Measurements from ENCODE around the gene AHRR.
A peak's percentile ranks its signal among the peaks of the same experiment; 100 is the strongest.

Gene AHRR

GRCh38 chr5:322942-323879 is 1.7 kb downstream of the AHRR start:
- DNase-seq (ENCODE audit: low read depth) = no peak
- peak overlapping the region; percentile 57 for H3K4me3 ChIP-seq (ENCODE audit: low read depth, low read length)
- TF ChIP-seq CTCF (IDR thresholded peaks at IDR 0.05; ENCODE audit: insufficient read depth, low read depth, low read length, missing control alignments) = no peak

- no peak for TF ChIP-seq CTCF (IDR thresholded peaks at IDR 0.05; ENCODE audit: insufficient read depth, low read depth, low read length, missing control alignments)
- no peak overlapping the region for H3K4me3 ChIP-seq (ENCODE audit: low read depth, low read length)
- no peak for DNase-seq (ENCODE audit: low read depth)
Observed at GRCh38 chr5:324736-325612, 3.5 kb downstream of the AHRR start.

GRCh38 chr5:326109-326508 is 4.6 kb downstream of the AHRR start:
- TF ChIP-seq CTCF (IDR thresholded peaks at IDR 0.05; ENCODE audit: insufficient read depth, low read depth, low read length, missing control alignments) = no peak
- no peak overlapping the region for H3K4me3 ChIP-seq (ENCODE audit: low read depth, low read length)
- DNase-seq (ENCODE audit: low read depth) = no peak

- no peak for TF ChIP-seq CTCF (IDR thresholded peaks at IDR 0.05; ENCODE audit: insufficient read depth, low read depth, low read length, missing control alignments)
- DNase-seq (ENCODE audit: low read depth) = no peak
- no peak overlapping the region for H3K4me3 ChIP-seq (ENCODE audit: low read depth, low read length)
Observed at GRCh38 chr5:329121-329735, 7.7 kb downstream of the AHRR start.

- no peak overlapping the region for H3K4me3 ChIP-seq (ENCODE audit: low read depth, low read length)
- no peak for TF ChIP-seq CTCF (IDR thresholded peaks at IDR 0.05; ENCODE audit: insufficient read depth, low read depth, low read length, missing control alignments)
- no peak for DNase-seq (ENCODE audit: low read depth)
Observed at GRCh38 chr5:329768-330167, 8.3 kb downstream of the AHRR start.

- peak overlapping the region; percentile 45 for H3K4me3 ChIP-seq (ENCODE audit: low read depth, low read length)
- peak; percentile 78 for DNase-seq (ENCODE audit: low read depth)
- TF ChIP-seq CTCF (IDR thresholded peaks at IDR 0.05; ENCODE audit: insufficient read depth, low read depth, low read length, missing control alignments) = no peak
Observed at GRCh38 chr5:332843-333242, 11.3 kb downstream of the AHRR start.
